Neural cell (in vitro differentiated cells): ENCODE measurements around the gene REM2. TPM values are rescaled to one million over a fixed set of nuclear protein-coding genes. Genes with fewer than 3 reads are reported as not detected.

Experiments
- H2AFZ ChIP-seq: fragments of 200-600, 300-800 bp; sonication (generic), shearing (Covaris generic); 2 replicates; pipeline ENCODE4 v1.6.0; 2014; ENCODE audit warnings: low read depth, mild to moderate bottlenecking, antibody characterized with exemption, low read length, moderate library complexity
- H3F3A ChIP-seq: fragments of 200-600 bp; shearing (Covaris generic); 2 replicates; pipeline ENCODE4 v1.6.1; 2016; ENCODE audit warnings: mild to moderate bottlenecking, moderate library complexity, mixed read lengths, antibody characterized with exemption, low read length; ENCODE audit not compliant: insufficient read depth, poor library complexity, severe bottlenecking
- H3K27ac ChIP-seq: fragments of 200-600, 300-800 bp; sonication (generic), shearing (Covaris generic); 2 replicates; pipeline ENCODE4 v1.5.1; 2014; ENCODE audit warnings: mild to moderate bottlenecking, low read length, moderate library complexity
- H3K27me3 ChIP-seq: fragments of 300-800, 200-600 bp; sonication (generic), shearing (Covaris generic); 2 replicates; pipeline ENCODE4 v1.6.0; 2014; ENCODE audit warnings: mild to moderate bottlenecking, low read depth, low read length, moderate library complexity; ENCODE audit not compliant: insufficient read depth
- H3K36me3 ChIP-seq: fragments of 300-800, 200-600 bp; sonication (generic), shearing (Covaris generic); 2 replicates; pipeline ENCODE4 v1.5.1; 2014; ENCODE audit warnings: mild to moderate bottlenecking, antibody characterized with exemption, low read length, moderate library complexity; ENCODE audit not compliant: insufficient read depth
- H3K4me2 ChIP-seq: fragments of 300-800, 200-600 bp; sonication (generic), shearing (Covaris generic); 2 replicates; pipeline ENCODE4 v1.6.0; 2014; ENCODE audit warnings: mild to moderate bottlenecking, low read length
- H3K4me3 ChIP-seq: fragments of 300-800, 200-600 bp; sonication (generic), shearing (Covaris generic); 2 replicates; pipeline ENCODE4 v1.5.1; 2014; ENCODE audit warnings: mild to moderate bottlenecking, low read length, moderate library complexity
- H3K79me2 ChIP-seq: fragments of 200-600 bp; shearing (Covaris generic); replicated peaks from 2 replicates; pipeline ENCODE4 v1.6.0; 2014; ENCODE audit warnings: mild to moderate bottlenecking, low read length, moderate library complexity; ENCODE audit not compliant: insufficient read depth
- H3K9ac ChIP-seq: fragments of 300-800, 200-600 bp; sonication (generic), shearing (Covaris generic); 2 replicates; pipeline ENCODE4 v1.6.1; 2016; ENCODE audit warnings: mild to moderate bottlenecking, low read length, mixed read lengths
- H3K9me2 ChIP-seq: fragments of 200-600 bp; shearing (Covaris generic); 2 replicates; pipeline ENCODE4 v1.6.1; 2016; ENCODE audit warnings: mild to moderate bottlenecking, low read length, mixed read lengths; ENCODE audit not compliant: insufficient read depth
- H3K9me3 ChIP-seq: fragments of 200-600, 300-800 bp; sonication (generic), shearing (Covaris generic); 2 replicates; pipeline ENCODE4 v1.6.1; 2016; ENCODE audit warnings: mild to moderate bottlenecking, mixed run types, low read length, moderate library complexity, mixed read lengths
- H4K20me1 ChIP-seq: fragments of 200-600 bp; shearing (Covaris generic); 2 replicates; pipeline ENCODE4 v1.6.1; 2016; ENCODE audit warnings: mild to moderate bottlenecking, mixed run types; ENCODE audit not compliant: insufficient read depth
- CTCF ChIP-seq: fragments of 450-650 bp; IDR thresholded peaks from 2 replicates; pipeline ENCODE4 v1.5.1; 2014; ENCODE audit warnings: antibody characterized with exemption, mild to moderate bottlenecking, moderate library complexity; ENCODE audit not compliant: poor library complexity, severe bottlenecking
- EP300 ChIP-seq: fragments of 450-650 bp; conservative IDR thresholded peaks from 2 replicates; pipeline ENCODE4 v1.6.1; 2014; ENCODE audit warnings: antibody characterized with exemption, mild to moderate bottlenecking, moderate library complexity; ENCODE audit not compliant: poor library complexity, severe bottlenecking
- EZH2 ChIP-seq: fragments of 200-600, 300-800 bp; shearing (Covaris generic), sonication (generic); IDR thresholded peaks from 2 replicates; pipeline ENCODE4 v1.6.1; 2014; ENCODE audit warnings: antibody characterized with exemption, low read length, borderline replicate concordance, mild to moderate bottlenecking; ENCODE audit not compliant: insufficient read depth, poor library complexity, severe bottlenecking
- MXI1 ChIP-seq: fragments of 450-650 bp; conservative IDR thresholded peaks from 2 replicates; pipeline ENCODE4 v1.6.1; 2014; ENCODE audit warnings: antibody characterized with exemption, mild to moderate bottlenecking; ENCODE audit not compliant: poor library complexity, severe bottlenecking
- POLR2AphosphoS5 ChIP-seq: IDR thresholded peaks from 2 replicates; pipeline ENCODE4 v1.6.1; 2012
- RAD21 ChIP-seq: fragments of 450-650 bp; conservative IDR thresholded peaks from 2 replicates; pipeline ENCODE4 v1.6.1; 2014; ENCODE audit warnings: antibody characterized with exemption, mild to moderate bottlenecking, moderate library complexity
- REST ChIP-seq: IDR thresholded peaks from 2 replicates; pipeline ENCODE4 v1.6.1; 2012; ENCODE audit warnings: borderline replicate concordance
- SMC3 ChIP-seq: fragments of 450-650 bp; conservative IDR thresholded peaks from 2 replicates; pipeline ENCODE4 v1.6.1; 2014; ENCODE audit warnings: antibody characterized with exemption, mild to moderate bottlenecking, moderate library complexity; ENCODE audit not compliant: poor library complexity
- TAF1 ChIP-seq: IDR thresholded peaks from 2 replicates; pipeline ENCODE4 v1.6.1; 2012; ENCODE audit warnings: low read depth
- polyA plus RNA-seq: library from polyadenylated mRNA; depleted of rRNA; stranded (reverse); fragments of >200 nt; gene quantifications from 2 replicates; pipeline ENCODE4 v1.2.3, GENCODE V29; 2014

The REM2 gene
- polyA plus RNA-seq, 1 donor from 2014 or later = 28.6 TPM

- Histone ChIP-seq H3K4me2 (peak within 1 kb of the TSS; percentile 73), H3K9me3 (no peaks in the 10 kb centered on the region), H3K9ac (peak within 1 kb of the TSS; percentile 83), H3K79me2 (peaks cover 33% of the 10 kb centered on the region), H3K27ac (peak within 1 kb of the TSS; percentile 99), H3K4me3 (peak within 1 kb of the TSS; percentile 86), H3K9me2 (no peaks in the 10 kb centered on the region), H2AFZ (peak within 1 kb of the TSS; percentile 88), H4K20me1 (no peaks in the 10 kb centered on the region), H3K36me3 (no peaks in the 10 kb centered on the region), H3K27me3 (no peaks in the 10 kb centered on the region), H3F3A (no peaks in the 10 kb centered on the region)
- TF ChIP-seq RAD21 = no peak
- TF ChIP-seq SMC3 = no peak
- TF ChIP-seq CTCF = peak; percentile 30
- TF ChIP-seq TAF1 = peak; percentile 80
- peak; percentile 96 for TF ChIP-seq POLR2AphosphoS5
- peak; percentile 91 for TF ChIP-seq EP300
- TF ChIP-seq MXI1 = peak; percentile 37
- TF ChIP-seq REST = peak; percentile 49
- TF ChIP-seq EZH2 = no peak
Observed at GRCh38 chr14:22918804-22919600, 36.0 kb downstream of the REM2 start, which contains the start of gene RBM23. TSS of gene RBM23 (minus strand) at chr14:22919149.

- Histone ChIP-seq H3K9me2 (no peaks in the 10 kb centered on the region), H3K4me3 (peak overlapping the region; percentile 86), H4K20me1 (no peaks in the 10 kb centered on the region), H3K79me2 (peaks cover 33% of the 10 kb centered on the region), H3K4me2 (no peak overlapping the region), H2AFZ (peak overlapping the region; percentile 29), H3K9ac (peak overlapping the region; percentile 69), H3K36me3 (no peaks in the 10 kb centered on the region), H3F3A (no peaks in the 10 kb centered on the region), H3K27ac (peak overlapping the region; percentile 93), H3K9me3 (no peaks in the 10 kb centered on the region), H3K27me3 (no peaks in the 10 kb centered on the region)
- TF ChIP-seq MXI1 (no peak), SMC3 (no peak), EP300 (no peak), REST (peak; percentile 47), EZH2 (no peak)
Observed at GRCh38 chr14:22919601-22919921, 36.5 kb downstream of the REM2 start.
